HG03097 (cell line): ENCODE measurements around the gene ZNF543.
A peak's percentile ranks its signal among the peaks of the same experiment; 100 is the strongest.
"Not testable (repeated sequence)": the region's sequence is repeated elsewhere in the genome, so short reads cannot be mapped to it uniquely, and the experiment has no call there.

ENCODE experiments used
- ATAC-seq: cut with Tn5 transposase; IDR thresholded peaks from one replicate; pipeline ENCODE4 v1.9.1; 2021; ENCODE audit not compliant: unreplicated experiment, low FRiP score

ZNF543 gene

GRCh38 chr19:57320180-57321084 is at the start of gene ZNF543:
TSS of gene ZNF543 (plus strand) at chr19:57320472. CDS start at chr19:57320854, 382 bp downstream.
- peak; percentile 98 for ATAC-seq

GRCh38 chr19:57271280-57271679 is 49.0 kb upstream of the ZNF543 start:
- no peak for ATAC-seq

GRCh38 chr19:57273014-57273413 is 47.3 kb upstream of the ZNF543 start:
- ATAC-seq: no peak

- ATAC-seq: no peak
These were observed 43.8 kb upstream of the ZNF543 start for GRCh38 chr19:57276430-57276829.

- ATAC-seq: not testable (repeated sequence)
These were observed 41.8 kb upstream of the ZNF543 start for GRCh38 chr19:57278481-57278880.

- ATAC-seq: peak; percentile 63
These were observed 40.7 kb upstream of the ZNF543 start for GRCh38 chr19:57279418-57280164.

- ATAC-seq: peak; percentile 76
These were observed 39.9 kb upstream of the ZNF543 start, which contains the start of gene ZNF460 for GRCh38 chr19:57280165-57280961. TSS of gene ZNF460 (plus strand) at chr19:57280485. CDS start at chr19:57280807, 322 bp downstream.

GRCh38 chr19:57280962-57281400 is 39.3 kb upstream of the ZNF543 start:
- no peak for ATAC-seq

GRCh38 chr19:57282011-57282643 is 38.1 kb upstream of the ZNF543 start:
- no peak for ATAC-seq

- no peak for ATAC-seq
These were observed 31.9 kb upstream of the ZNF543 start for GRCh38 chr19:57288373-57288772.

- no peak for ATAC-seq
These were observed 29.3 kb upstream of the ZNF543 start for GRCh38 chr19:57290970-57291369.

- ATAC-seq: no peak
These were observed 27.7 kb upstream of the ZNF543 start for GRCh38 chr19:57292547-57292946.

- no peak for ATAC-seq
These were observed 26.6 kb upstream of the ZNF543 start for GRCh38 chr19:57293719-57294118.

GRCh38 chr19:57302020-57302465 is 18.2 kb upstream of the ZNF543 start:
- no peak for ATAC-seq

- no peak for ATAC-seq
These were observed 17.4 kb upstream of the ZNF543 start for GRCh38 chr19:57302727-57303401.

- no peak for ATAC-seq
These were observed 15.2 kb upstream of the ZNF543 start for GRCh38 chr19:57305056-57305455.

GRCh38 chr19:57308514-57308913 is 11.8 kb upstream of the ZNF543 start:
- no peak for ATAC-seq

- ATAC-seq: no peak
These were observed 9.5 kb upstream of the ZNF543 start for GRCh38 chr19:57310792-57311191.

GRCh38 chr19:57314146-57314545 is 6.1 kb upstream of the ZNF543 start:
- ATAC-seq: no peak
